UCSD-AML1 (cell line): Measurements from ENCODE around the gene SKOR1.

Experiments used
- DNase-seq: peaks from one replicate; lab custom pipeline; 2025; ENCODE audit not compliant: unreplicated experiment; lab: John Stamatoyannopoulos, UW

SKOR1 gene

GRCh38 chr15:67850336-67850735, 25.0 kb downstream of the SKOR1 start:
- DNase-seq = no peak

DNA sequence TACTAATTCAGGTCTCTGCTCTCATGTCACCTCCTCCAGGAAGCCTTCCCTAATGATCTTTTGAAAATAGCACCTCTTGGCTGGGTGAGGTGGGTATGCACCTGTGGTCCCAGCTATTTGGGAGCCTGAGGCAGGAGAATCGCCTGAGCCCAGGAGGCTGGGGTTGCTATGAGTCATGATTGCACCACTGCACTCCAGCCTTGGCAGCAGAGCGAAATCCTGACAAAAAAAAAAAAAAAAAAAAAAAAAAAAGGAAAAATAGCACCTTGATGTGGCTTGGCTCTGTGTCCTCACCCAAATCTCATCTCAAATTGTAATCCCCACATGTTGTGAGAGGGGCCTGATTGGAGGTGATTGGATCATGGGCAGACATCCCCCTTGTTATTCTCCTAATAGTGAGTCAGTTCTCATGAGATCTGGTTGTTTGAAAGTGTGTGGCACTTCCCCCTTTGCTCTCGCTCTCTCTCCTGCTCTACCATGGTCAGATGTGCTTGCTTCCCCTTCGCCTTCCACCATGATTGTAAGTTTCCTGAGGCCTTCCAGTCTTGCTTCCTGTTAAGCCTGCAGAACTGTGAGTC, 25.8 kb downstream of the SKOR1 start:
- no peak for DNase-seq

DNA sequence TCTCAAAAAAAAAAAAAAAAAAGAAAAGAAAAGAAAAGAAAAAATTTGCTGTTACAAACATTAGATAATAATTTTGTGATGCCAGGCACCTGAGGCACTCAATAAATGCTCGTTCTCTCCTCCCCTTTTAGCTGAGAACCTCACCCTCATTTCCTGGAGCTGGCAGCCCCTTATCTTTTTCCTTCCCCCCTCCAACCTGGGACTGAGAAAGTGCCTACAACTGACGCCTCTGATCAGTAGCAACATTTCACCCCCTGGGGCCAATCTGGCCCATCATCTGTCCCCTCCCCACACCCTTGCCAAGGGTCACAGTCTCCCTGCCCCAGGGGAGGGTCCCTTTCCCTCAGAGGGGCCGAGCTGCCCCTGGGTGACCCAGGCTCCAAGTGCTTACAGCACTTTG, 27.1 kb downstream of the SKOR1 start:
- no peak for DNase-seq

- DNase-seq = no peak
These were observed 28.1 kb downstream of the SKOR1 start for GRCh38 chr15:67853454-67853853.

- no peak for DNase-seq
These were observed 29.0 kb downstream of the SKOR1 start for GRCh38 chr15:67854358-67854757.

- no peak for DNase-seq
These were observed 30.5 kb downstream of the SKOR1 start for GRCh38 chr15:67855842-67856241.

DNA sequence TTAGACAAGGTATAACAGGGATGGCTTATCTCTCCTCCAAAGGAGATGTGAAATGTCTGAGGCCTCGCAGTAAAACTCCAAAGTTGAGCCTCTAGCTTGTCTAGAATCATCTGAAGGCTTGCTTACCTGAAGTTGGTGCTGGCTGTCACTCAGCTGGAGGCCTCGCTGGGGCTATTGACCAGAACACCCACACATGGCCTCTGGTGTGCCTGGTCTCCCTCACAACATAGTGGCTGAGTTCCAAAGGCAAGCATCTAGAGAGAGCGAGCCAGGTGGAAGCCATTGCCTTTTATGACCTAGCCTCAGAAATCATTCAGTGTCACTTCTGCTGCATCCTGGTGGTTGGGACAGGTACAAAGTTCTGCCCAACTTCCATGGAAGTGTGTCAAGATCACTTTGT, 31.9 kb downstream of the SKOR1 start:
- no peak for DNase-seq

- DNase-seq = no peak
These were observed 34.1 kb downstream of the SKOR1 start for GRCh38 chr15:67859331-67859946.

GRCh38 chr15:67861983-67862382, 36.7 kb downstream of the SKOR1 start:
- no peak for DNase-seq

- no peak for DNase-seq
These were observed 37.6 kb downstream of the SKOR1 start for GRCh38 chr15:67862750-67863441.

DNA sequence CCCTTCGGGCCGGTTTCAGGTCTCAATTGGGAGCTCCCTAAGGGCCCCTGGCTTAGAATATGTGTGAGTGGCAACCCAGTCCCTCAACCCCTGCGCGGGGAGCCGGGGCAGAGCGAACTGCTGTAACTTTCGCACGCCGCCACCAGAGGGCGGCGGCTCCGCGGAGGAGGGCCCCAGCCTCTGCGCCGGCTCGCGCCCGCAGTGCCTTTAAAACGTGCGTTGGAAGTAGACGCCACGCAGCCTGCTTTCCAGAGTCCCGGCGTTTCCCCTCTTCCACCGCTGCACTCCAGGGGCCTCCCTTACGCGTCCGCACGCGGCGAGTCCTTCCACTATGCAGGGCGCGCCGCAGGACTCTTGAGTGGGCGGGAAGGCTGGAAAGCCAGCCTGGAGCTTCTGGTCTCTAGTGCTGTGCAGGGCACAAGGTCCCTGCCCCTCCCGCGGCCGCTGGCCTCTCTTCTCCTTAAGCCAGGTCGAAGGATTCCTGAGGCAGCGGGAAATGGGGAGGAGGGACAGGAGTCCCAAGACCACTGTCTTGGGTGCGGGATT, 38.2 kb downstream of the SKOR1 start:
- DNase-seq = peak; percentile 80

- DNase-seq = no peak
These were observed 40.0 kb downstream of the SKOR1 start for GRCh38 chr15:67865331-67865730.

DNA sequence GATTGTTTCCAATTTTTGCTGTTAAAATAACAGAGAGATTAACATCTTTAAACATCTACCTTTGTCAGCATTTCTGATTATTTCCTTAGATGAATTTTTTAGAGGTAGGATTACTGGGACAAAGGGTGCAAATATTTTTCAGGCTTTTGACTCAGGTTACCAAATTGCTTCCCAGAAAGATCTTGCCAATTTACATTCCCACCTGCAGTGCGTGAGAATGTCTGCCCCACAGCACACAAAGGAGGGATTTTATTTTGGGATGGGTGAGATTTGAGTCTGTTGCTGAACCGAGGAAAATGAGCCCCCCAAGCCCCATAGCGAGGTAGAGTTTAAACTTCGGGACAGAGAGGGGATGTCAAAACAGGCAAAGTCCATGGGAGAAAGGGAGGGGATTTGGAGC, 40.5 kb downstream of the SKOR1 start:
- no peak for DNase-seq

GRCh38 chr15:67869701-67870100, 44.4 kb downstream of the SKOR1 start:
- no peak for DNase-seq

GRCh38 chr15:67870868-67871408, 45.6 kb downstream of the SKOR1 start:
- no peak for DNase-seq

- DNase-seq = no peak
These were observed 48.5 kb downstream of the SKOR1 start for GRCh38 chr15:67873777-67874176.

- DNase-seq = no peak
These were observed 53.5 kb downstream of the SKOR1 start for GRCh38 chr15:67878712-67879206.

DNA sequence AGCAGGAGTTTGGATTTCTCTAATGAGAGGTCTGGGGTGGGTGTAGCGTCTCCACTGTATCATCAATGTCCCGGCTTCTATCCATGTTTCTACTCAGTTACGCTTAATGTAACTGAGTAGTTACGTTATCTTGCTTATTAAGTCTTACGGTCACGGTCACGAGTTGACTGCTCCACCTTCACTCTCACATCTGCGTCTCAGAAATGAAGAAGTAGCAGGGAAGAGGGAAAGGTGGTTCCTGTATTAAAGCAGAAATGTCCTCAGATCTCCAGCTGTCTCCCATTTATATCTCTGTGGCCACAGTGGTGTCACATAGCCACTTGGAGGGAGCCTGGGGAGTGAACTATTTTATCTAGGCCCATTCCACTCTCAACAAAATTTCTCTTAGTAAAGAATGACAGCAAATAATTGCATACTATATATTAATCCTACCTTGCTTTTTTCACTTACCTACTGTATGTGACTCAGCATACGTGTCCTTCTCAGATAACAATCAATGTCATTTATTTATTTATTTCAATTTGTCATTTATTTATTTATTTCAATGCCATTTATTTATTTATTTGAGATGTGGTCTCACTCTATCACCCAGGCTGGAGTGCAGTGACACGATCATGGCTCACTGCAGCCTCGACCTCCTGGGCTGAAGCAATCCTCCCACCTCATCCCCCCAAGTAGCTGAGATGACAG, 54.3 kb downstream of the SKOR1 start:
- DNase-seq = no peak

GRCh38 chr15:67880651-67881182, 55.4 kb downstream of the SKOR1 start:
- peak; percentile 31 for DNase-seq

DNA sequence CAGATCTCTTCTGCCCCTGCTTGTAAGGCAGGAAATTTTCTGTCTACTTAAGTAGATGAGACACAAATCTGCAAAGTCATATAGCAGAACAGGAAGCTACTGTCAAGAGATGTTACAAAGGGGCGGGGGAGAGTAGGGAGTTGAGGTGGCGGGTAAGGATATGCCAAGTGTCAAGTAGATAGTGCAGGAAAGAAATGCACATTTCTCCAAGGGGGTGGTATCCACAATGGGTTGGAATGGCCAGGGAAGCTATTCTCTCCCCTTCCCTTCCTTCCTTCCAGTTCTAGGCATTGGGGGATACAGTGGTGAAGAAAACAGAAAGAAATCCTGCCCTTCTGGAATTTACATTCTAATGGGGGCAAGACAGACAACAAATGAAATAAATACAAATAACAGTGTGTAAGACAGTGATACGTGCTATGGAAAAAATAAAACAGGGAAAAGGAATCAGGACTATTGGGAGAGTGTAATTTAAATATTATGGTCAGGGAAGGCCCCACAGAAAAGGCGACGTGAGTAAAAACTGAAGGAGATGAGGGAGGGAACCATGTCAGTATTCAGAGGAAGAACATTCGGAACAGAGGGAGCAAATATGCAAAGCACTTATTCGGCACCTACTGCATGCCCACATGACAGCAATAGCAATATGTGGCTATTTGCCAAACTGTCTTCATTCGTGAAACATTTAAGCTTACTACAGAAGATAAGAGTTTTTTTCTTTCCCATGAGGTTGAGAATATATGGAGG, 57.4 kb downstream of the SKOR1 start:
- DNase-seq = peak; percentile 24
